Mononuclear cell (primary cell): ENCODE results near the gene PRDM15. TPM values are rescaled to one million over a fixed set of nuclear protein-coding genes. Genes with fewer than 3 reads are reported as not detected.

Source experiments
- H3K27me3 ChIP-seq: 2 replicates; pipeline ENCODE4 v1.6.0; 2011; ENCODE audit warnings: low read length, control low read depth; ENCODE audit not compliant: insufficient read depth
- H3K4me1 ChIP-seq: 2 replicates; pipeline ENCODE4 v1.5.1; 2011; ENCODE audit warnings: mild to moderate bottlenecking, low read length, control low read depth; ENCODE audit not compliant: insufficient read depth
- H3K4me3 ChIP-seq: 2 replicates; pipeline ENCODE4 v1.5.1; 2011; ENCODE audit warnings: mild to moderate bottlenecking, low read length, moderate library complexity
- H3K9me3 ChIP-seq: 2 replicates; pipeline ENCODE4 v1.5.1; 2011; ENCODE audit warnings: low read depth, mild to moderate bottlenecking, control low read depth, low read length
- total RNA-seq: library from RNA; depleted of rRNA; stranded (reverse); fragments of >200 nt; gene quantifications from one replicate; pipeline ENCODE4 v1.2.3, GENCODE V29; 2012

Gene PRDM15
- total RNA-seq, 1 donor = 8.1 TPM

DNA sequence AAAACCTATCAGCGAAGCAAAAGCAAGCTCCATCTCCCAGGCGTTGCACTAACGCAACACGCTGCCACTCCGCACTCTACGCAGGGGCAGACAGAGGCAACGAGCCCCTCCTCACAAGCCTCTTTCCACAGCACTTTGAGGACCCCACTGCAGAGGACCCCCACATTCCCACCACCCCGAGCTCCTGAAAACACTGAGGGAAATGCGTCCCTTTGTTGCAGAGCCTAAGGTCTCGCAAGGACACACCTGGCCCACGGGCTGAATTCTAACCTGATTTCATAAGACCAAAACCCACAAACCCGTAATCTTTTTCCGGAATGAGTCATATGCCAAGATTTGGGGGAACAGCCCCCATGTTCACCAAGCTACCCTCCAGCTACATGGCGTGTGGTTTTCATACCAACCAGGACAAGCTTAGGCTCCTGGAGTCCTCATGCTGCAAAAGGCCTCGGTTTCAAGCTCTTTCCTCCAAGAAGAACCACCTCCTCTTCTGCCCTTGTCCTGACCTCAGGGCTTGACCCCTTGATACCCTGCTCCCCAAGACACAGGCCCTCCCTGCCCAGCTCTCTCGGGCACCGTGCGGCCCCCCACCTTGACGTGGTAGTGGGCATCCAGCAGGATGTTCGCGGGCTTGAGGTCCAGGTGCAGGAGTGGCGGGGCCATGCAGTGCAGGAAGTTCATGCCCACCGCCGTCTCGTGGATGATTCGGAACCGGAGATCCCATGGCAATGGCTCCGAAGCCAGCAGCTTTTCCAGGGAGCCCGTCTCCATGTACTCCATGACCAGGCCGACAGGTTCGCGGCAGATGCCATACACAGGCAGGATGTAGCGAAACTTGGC, 123.0 kb downstream of the PRDM15 start:
- peaks cover 20% of the 10 kb centered on the region for H3K4me1 ChIP-seq
- peaks cover 3% of the 10 kb centered on the region for H3K27me3 ChIP-seq
- H3K9me3 ChIP-seq = no peaks in the 10 kb centered on the region
- no peak overlapping the region for H3K4me3 ChIP-seq

- H3K4me1 ChIP-seq = peaks cover 12% of the 10 kb centered on the region
- no peaks in the 10 kb centered on the region for H3K27me3 ChIP-seq
- H3K4me3 ChIP-seq = no peak overlapping the region
- no peaks in the 10 kb centered on the region for H3K9me3 ChIP-seq
Measured at GRCh38 chr21:41755258-41755933, 123.7 kb downstream of the PRDM15 start.

DNA sequence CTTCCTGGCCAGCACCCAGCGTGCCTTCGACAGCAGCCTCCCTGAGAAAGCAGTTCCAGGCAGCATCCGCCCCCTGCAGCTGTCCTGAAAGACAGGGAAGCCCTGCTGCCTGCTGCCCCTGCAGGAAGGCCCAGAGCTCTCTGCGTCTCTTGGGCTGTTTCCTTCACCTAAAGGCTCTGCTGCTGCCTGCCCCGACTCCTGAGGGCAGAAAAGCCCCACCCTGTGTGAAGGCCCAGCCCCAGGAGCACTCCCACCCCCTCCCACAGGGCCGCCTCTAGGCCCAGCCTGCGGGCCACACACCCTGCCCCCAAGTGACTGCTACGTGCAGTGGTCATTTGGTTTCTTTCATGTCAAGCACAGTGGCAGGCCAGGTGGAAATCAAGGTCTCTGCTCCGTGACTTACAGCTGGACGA, 124.7 kb downstream of the PRDM15 start:
- no peak overlapping the region for H3K4me3 ChIP-seq
- no peaks in the 10 kb centered on the region for H3K9me3 ChIP-seq
- no peaks in the 10 kb centered on the region for H3K27me3 ChIP-seq
- peaks cover 5% of the 10 kb centered on the region for H3K4me1 ChIP-seq

GRCh38 chr21:41753006-41753898, 125.9 kb downstream of the PRDM15 start:
- H3K4me3 ChIP-seq = no peak overlapping the region
- peaks cover 5% of the 10 kb centered on the region for H3K4me1 ChIP-seq
- H3K27me3 ChIP-seq = no peaks in the 10 kb centered on the region
- H3K9me3 ChIP-seq = no peaks in the 10 kb centered on the region

DNA sequence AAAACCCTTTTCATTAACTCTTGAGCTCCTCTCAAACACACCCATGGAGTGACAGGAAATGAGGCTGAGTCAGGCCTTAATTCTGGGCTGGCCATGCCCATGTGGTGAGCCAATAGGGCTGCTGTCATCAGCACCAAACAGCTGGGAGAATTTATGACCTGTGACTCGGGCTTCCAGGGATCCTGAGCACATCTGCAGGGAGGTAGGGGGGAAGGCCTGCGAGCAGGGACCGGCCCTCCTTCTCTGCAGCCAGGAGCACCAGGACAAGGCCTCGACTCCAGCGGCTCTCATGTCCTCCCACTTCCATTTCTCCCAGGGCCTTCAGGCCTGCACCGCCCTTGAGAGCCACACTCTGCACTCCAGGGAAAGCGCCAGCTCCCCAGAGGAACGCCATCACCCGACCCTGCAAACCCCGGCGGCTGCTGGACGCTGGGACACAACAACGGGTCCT, 126.9 kb downstream of the PRDM15 start:
- no peak overlapping the region for H3K4me3 ChIP-seq
- H3K4me1 ChIP-seq = peaks cover 5% of the 10 kb centered on the region
- H3K27me3 ChIP-seq = no peaks in the 10 kb centered on the region
- no peaks in the 10 kb centered on the region for H3K9me3 ChIP-seq

- Histone ChIP-seq H3K4me3 (no peak overlapping the region), H3K27me3 (no peaks in the 10 kb centered on the region), H3K9me3 (no peaks in the 10 kb centered on the region), H3K4me1 (peaks cover 5% of the 10 kb centered on the region)
Measured at GRCh38 chr21:41751611-41752011, 127.5 kb downstream of the PRDM15 start.

- no peaks in the 10 kb centered on the region for H3K27me3 ChIP-seq
- peaks cover 5% of the 10 kb centered on the region for H3K4me1 ChIP-seq
- no peaks in the 10 kb centered on the region for H3K9me3 ChIP-seq
- H3K4me3 ChIP-seq = no peak overlapping the region
Measured at GRCh38 chr21:41750532-41751151, 128.5 kb downstream of the PRDM15 start.

DNA sequence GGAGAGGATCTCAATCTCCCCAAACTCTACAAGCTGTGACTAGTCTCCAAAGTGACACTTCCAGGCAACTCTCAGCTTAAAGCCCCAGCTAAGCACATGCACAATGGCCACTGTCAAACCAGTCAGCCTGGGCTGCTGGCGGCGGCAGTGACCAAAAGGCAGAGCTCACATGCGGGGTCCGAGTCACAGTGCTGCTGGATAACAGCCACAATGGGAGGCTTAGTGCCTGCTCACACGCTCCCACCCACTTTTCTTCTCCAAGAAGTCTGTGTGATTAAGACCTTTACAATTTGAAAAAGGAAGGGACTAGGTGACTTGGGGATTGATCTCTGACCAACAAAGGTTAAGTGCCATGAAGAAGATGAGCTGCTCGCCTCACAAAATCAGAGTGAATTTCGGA, 129.1 kb downstream of the PRDM15 start:
- no peaks in the 10 kb centered on the region for H3K9me3 ChIP-seq
- H3K4me3 ChIP-seq = no peak overlapping the region
- peaks cover 5% of the 10 kb centered on the region for H3K4me1 ChIP-seq
- H3K27me3 ChIP-seq = no peaks in the 10 kb centered on the region

GRCh38 chr21:41749286-41749685, 129.9 kb downstream of the PRDM15 start:
- no peaks in the 10 kb centered on the region for H3K27me3 ChIP-seq
- no peak overlapping the region for H3K4me3 ChIP-seq
- H3K4me1 ChIP-seq = peaks cover 5% of the 10 kb centered on the region
- H3K9me3 ChIP-seq = no peaks in the 10 kb centered on the region

Other genes with a start within 250 kb of the PRDM15 start
- 0.31 TPM for gene RIPK4, start 112.3 kb downstream of the PRDM15 start, total RNA-seq
- 5.6 TPM for gene C2CD2, start 74.7 kb upstream of the PRDM15 start, total RNA-seq
- gene ZBTB21, start 131.0 kb upstream of the PRDM15 start, total RNA-seq = 60.4 TPM
- gene UMODL1, start 192.0 kb upstream of the PRDM15 start, total RNA-seq = under 0.01 TPM